ENCODE measurements around the gene KCNT2.

- no peak for TF ChIP-seq EP300 (IDR thresholded peaks at IDR 0.05)
- TF ChIP-seq, protein P1, sequence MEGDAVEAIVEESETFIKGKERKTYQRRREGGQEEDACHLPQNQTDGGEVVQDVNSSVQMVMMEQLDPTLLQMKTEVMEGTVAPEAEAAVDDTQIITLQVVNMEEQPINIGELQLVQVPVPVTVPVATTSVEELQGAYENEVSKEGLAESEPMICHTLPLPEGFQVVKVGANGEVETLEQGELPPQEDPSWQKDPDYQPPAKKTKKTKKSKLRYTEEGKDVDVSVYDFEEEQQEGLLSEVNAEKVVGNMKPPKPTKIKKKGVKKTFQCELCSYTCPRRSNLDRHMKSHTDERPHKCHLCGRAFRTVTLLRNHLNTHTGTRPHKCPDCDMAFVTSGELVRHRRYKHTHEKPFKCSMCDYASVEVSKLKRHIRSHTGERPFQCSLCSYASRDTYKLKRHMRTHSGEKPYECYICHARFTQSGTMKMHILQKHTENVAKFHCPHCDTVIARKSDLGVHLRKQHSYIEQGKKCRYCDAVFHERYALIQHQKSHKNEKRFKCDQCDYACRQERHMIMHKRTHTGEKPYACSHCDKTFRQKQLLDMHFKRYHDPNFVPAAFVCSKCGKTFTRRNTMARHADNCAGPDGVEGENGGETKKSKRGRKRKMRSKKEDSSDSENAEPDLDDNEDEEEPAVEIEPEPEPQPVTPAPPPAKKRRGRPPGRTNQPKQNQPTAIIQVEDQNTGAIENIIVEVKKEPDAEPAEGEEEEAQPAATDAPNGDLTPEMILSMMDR (IDR thresholded peaks at IDR 0.05): no peak
- TF ChIP-seq POLR2AphosphoS5 (IDR thresholded peaks at IDR 0.05): no peak
- TF ChIP-seq POLR2A (IDR thresholded peaks at IDR 0.05): no peak
These were observed 142.1 kb downstream of the KCNT2 start for GRCh38 chr1:196466166-196466565.

Measured in gastroesophageal sphincter (tissue), 3 donors.